ENCODE data around the gene CLCNKB.
"Not testable (repeated sequence)": the region's sequence is repeated elsewhere in the genome, so short reads cannot be mapped to it uniquely, and the experiment has no call there.

The CLCNKB gene

DNA sequence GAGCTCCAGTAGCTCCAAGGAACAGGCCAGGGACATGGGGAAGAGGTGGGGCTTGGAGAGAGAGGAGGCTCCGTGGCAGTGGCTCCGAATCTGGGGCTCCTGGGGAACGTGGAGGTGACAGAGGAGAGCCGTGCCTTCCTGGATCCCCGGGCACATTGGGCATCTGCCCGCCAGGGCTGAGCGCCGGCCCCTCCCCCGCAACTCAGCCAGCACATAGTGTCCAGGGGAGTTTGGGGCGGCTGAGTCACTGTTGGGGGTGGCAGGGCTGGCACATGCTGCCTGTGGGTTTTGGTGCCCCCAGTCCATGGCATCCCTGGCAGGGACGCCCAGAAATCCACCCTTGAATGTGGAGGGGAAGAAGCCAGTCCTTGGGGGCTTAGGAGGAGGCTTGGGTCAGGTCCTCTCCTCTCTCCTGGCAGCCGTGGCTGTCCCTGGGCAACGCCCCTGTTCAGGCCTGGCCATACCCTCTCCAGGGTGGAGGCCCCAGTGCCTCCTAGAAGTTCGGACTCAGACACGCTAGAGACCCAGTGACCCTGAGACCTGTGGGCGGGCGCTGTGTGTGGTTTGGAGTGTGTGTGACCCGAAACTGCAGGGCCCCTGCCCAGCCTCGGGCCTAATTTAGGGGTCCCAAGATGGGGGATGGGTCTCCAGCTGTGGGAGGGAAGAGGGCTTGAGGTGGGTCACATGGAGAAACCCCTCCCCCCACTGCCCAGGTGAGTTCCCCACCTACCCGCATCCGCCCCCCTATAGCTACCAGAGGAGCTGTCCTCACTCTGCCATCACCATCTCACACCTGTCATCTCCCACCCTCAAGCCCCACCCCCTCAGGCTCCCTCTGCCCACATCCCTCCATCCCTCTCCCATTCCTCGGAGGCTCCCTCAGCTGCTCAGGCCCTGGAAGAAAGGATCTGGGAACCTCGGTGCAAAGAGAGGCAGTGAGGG, 27.4 kb upstream of the CLCNKB start:
- no peak for DNase-seq

DNA sequence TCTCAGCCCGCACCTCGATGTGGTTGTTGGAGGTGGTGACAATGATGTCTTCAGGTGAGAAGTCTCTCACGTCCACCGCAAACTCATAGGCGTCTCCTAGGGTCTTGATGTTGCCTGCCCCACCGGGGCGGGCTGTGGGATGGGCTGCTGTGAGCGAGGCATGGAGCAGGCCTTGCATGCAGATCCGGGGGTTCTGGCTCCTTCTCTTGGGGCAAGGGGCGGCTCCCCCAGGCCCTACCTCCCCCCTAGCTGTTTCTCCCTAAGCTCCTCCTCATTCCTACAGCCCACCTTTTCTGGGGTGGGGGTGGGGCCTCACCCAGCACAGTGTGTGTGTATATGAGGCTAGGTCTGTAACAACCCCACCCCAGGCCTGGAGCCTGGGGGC, 26.5 kb upstream of the CLCNKB start:
- DNase-seq = no peak

DNA sequence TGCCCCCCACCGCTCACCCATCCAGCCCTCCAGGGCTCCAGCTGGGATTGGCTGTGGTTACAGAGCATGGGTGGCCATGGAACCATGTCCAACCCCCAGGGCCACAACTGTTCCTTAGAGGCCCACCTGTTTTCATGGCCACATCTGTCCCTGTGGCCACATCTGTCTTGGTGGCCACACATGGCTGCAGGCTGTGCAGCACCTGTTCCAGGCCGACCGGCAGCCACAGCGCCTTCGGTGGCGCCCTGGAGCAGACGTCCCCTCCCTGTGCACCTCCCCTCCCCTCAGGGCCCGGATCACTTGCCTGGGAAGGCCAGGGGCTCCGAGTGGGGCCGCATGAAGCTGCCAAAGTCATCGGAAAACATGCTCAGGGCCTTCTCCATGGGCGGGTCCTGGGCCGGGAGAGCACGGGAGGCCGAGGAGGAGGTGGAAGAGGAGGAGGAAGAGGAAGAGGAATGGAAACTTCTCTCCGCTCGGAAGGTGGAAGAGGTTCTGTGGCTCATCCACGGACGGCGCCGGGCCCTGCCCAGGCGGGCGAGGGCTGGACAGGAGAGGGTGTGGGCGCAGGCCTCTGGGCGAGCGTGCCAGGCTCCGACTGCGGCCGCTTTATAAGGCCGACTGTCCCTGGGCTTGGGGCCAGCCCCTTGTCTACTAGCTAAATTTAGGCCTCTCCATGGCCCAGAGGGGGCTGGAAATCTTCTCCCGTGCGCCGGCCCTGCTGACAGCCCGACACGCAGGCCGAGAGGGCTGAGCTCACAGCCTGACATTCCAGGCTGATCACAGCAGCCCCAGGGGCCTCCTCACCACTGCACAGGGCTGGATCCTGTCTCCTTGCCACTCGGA, 25.9 kb upstream of the CLCNKB start, which contains the start of gene HSPB7:
Gene HSPB7 (minus strand): TSS at position 583 of the 843 bp plus-strand sequence. CDS start 80 bp downstream, at position 503.
- DNase-seq = no peak

- DNase-seq = no peak
Measured at GRCh38 chr1:16018308-16018707, 25.3 kb upstream of the CLCNKB start.

- DNase-seq = no peak
Measured at GRCh38 chr1:16018749-16019643, 24.6 kb upstream of the CLCNKB start.

DNA sequence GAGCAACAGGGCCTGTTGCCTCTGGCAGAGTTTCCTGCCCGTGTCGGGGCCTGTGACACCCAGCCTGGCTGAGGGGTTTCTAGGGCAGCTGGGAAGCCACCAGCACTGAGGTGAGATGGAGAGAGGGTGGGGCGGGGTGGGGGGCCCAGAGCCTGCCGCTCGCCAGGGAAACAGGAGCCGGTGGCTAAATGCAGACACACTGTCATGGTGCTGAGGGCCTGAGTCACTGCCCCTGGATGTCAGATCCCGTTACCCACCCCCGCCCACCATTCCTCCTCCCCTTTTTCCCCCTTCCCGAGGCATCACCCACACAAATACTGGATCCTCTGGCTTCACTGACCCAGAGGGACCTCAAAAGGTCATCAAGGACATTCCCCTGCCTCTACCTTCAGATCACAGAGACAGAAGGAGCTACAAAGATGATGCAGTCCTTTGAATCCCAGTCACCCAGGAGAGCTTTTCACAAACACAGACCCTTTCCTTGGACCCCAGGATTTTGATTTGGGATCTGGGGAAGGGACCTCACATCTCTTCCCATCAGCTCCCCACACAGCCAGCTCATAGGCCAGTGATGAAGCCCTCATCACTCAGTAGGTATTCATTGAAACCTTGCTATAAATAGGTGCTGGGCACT, 23.8 kb upstream of the CLCNKB start:
- DNase-seq = no peak

GRCh38 chr1:16020325-16020724, 23.3 kb upstream of the CLCNKB start:
- DNase-seq = no peak

DNA sequence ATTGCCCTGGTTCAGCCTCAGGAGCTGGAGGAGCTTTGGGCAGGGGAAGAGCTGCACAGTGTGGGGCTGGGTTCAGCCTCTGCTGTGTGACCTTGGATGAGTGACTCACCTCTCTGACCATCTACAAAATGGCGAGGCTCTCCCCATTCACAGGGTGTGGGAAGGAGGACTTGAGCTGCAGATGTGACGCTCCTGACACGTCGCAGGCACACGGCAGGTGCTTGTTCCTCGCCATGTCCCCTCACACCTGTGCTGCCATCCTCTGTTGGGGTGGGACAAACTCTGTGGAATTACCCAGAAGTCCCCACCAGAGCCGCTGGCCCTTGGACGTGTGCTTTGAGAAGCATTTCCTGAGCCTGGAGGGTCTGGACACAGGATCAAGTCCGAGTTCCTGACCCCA, 22.7 kb upstream of the CLCNKB start:
- DNase-seq = not testable (repeated sequence)

DNA sequence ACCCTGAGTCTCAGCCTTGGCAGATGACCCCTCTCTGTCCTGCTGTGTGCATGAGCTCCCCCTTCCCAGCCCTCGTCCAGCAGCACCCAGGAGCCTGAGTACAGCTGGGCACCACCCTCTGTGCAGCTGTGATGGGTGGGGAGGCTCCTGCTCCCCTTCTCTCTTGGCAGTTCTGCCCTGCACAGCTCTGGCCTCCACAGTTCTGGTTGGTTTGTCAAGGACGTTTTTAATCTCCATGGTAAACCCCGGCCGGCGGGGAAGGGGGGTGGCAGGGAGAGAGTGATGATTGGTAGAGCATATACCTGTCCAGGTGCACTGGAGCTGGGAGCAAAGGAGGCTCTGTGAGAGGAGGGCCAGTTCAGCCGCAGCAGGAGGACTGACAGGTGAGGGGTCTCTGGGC, 21.9 kb upstream of the CLCNKB start, which contains the start of gene CLCNKA:
Gene CLCNKA (plus strand): TSS at position 356 of the 400 bp plus-strand sequence. CDS start 584 bp downstream, outside the sequence.
- no peak for DNase-seq

DNA sequence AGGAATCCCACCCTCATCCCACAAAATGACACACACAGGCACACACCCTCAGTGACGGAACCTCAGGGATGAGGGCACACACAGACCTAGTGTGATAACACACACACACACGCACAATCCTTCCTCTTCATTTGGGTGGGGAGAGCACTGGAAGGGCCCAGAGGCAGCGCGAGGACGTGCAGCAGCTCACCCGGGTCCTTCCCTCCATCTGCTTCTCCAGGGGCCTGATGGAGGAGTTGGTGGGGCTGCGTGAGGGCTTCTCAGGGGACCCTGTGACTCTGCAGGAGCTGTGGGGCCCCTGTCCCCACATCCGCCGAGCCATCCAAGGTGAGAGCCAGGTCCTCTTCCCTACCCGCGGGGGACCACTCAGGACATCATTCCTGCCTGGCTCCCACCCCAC, 21.2 kb upstream of the CLCNKB start:
- DNase-seq = no peak

DNA sequence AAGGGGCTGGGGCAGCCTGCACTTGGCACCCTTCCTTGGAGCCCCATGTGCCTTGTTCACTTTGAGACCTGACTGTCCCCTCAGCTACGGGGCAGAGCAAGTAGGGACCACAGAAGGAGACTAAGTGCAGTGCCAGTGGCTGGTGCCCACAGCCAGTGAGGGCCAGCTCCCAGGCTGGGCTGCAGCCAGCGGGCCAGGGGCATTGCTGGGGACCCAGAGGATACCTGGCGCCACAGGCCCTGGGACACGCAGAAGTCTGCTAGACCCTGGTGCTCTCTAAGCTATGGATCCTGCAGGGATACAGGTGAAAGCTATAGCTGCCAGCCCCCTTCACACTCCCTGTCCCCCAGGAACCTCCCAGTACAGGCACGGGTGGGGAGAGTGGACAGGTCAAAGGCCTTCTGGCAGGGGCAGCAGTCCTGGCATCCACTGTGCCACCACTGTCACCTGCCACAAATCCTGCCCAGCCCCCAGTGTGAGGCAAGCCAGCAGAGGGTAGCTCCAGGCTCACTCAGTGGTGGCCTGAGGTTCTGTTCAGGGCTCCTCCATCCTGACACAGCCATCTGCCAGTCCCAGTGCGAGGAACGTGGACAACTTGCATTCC, 20.4 kb upstream of the CLCNKB start:
- no peak for DNase-seq

- not testable (repeated sequence) for DNase-seq
Measured at GRCh38 chr1:16026302-16026701, 17.3 kb upstream of the CLCNKB start.

DNA sequence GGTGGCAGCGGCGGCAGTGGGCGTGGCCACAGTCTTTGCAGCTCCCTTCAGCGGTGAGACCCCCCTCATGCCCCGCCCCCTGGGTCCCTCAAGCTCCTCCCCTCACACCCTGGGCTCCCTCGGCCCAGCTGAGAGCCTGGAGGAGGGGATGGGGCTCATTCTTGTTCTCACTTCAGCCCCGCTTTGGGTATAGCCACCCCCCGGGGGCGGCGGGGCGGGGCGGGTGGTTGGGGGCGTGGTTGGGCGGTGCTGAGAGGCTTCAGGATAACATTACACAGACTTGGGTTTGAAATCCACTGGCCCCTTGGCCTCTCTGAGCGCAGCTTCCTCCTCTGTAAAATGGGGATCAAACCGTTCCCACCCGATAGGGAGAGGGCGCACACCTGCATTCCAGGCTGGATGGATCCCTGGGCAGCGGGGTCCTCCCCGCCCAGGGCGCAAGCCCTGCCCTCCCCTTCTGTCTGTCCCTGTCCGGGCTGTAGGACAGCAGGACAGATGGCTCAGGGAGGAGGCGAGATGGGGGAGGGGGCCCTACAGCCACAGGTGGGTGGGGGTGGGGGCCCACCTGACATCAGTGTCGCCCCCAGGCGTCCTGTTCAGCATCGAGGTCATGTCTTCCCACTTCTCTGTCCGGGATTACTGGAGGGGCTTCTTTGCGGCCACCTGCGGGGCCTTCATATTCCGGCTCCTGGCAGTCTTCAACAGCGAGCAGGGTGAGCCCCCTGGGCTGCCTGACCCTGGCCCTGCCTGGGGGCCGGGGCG, 16.7 kb upstream of the CLCNKB start:
- no peak for DNase-seq

- no peak for DNase-seq
Measured at GRCh38 chr1:16028237-16029002, 15.2 kb upstream of the CLCNKB start.

DNA sequence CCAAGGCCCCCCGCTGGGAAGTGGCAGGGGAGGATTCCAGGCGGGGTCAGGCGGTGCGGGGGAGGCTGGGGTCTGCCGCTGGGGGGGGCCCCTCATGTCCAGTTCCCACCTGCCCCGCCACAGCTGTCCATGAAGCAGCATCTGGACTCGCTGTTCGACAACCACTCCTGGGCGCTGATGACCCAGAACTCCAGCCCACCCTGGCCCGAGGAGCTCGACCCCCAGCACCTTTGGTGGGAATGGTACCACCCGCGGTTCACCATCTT, 14.6 kb upstream of the CLCNKB start:
- DNase-seq = not testable (repeated sequence)

DNA sequence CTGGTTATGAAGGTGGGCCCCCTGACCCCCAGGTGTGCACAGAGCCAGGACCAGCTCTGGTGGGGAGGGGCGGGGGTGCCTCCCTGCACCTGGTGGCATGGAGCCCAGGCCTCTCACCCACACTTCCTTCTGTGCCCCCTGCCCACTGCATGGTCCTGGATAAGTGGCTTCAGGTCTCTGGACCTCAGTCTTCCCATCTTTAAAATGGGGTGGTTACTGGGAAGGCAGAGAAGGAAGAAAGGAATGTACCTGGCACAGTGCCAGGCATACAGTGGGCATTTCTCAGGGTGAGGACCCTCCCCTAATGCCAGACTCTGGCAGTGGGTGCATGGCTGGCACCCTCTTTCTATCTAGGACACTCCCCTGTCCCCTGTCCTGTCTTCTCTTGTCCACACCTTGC, 14.3 kb upstream of the CLCNKB start:
- no peak for DNase-seq

- DNase-seq = no peak
Measured at GRCh38 chr1:16031551-16031950, 12.0 kb upstream of the CLCNKB start.

GRCh38 chr1:16032388-16033102, 11.0 kb upstream of the CLCNKB start:
- peak; percentile 30 to 77 for DNase-seq

GRCh38 chr1:16033103-16033632, 10.4 kb upstream of the CLCNKB start:
- DNase-seq = not testable (repeated sequence)

Data from NCI-H446 (cell line).